HTERT RPE-1 (cell line): Measurements from ENCODE around the gene SNCG.

Experiments
- in situ Hi-C: fragments of 300-500 bp; cut with MboI; formaldehyde crosslinking; loops from 4 replicates; pipeline ENCODE4 v1.14.3; 2020; ENCODE audit warnings: low sequenced_read_pairs

SNCG gene

GRCh38 chr10:86960003-86960862 lies 1.8 kb downstream of the SNCG start:
- in situ Hi-C loops, result no loop called here

GRCh38 chr10:86960863-86961434 lies 2.5 kb downstream of the SNCG start:
- in situ Hi-C loops, result no loop called here

- in situ Hi-C loops, result no loop called here
These were observed 3.2 kb downstream of the SNCG start for GRCh38 chr10:86961481-86962091.

GRCh38 chr10:86962136-86962980 lies 4.0 kb downstream of the SNCG start:
- in situ Hi-C loops, result no loop called here

GRCh38 chr10:86962981-86963310 lies 4.5 kb downstream of the SNCG start:
- in situ Hi-C loops, result no loop called here

- in situ Hi-C loops, result no loop called here
These were observed 5.0 kb downstream of the SNCG start for GRCh38 chr10:86963341-86963919.

- in situ Hi-C loops, result no loop called here
These were observed 5.9 kb downstream of the SNCG start for GRCh38 chr10:86964061-86964846.

GRCh38 chr10:86964847-86965190 lies 6.4 kb downstream of the SNCG start:
- in situ Hi-C loops, result no loop called here

- in situ Hi-C loops, result no loop called here
These were observed 7.7 kb downstream of the SNCG start for GRCh38 chr10:86965986-86966654.

GRCh38 chr10:86967481-86967941 lies 9.1 kb downstream of the SNCG start:
- in situ Hi-C loops, result no loop called here

- in situ Hi-C loops, result no loop called here
These were observed 10.0 kb downstream of the SNCG start, which contains the start of gene ADIRF for GRCh38 chr10:86968271-86968993. Gene ADIRF, plus strand, starts transcription at chr10:86968482. Its CDS starts 63 bp downstream, at chr10:86968545.

- in situ Hi-C loops, result no loop called here
These were observed 10.6 kb downstream of the SNCG start for GRCh38 chr10:86968994-86969355.

GRCh38 chr10:86969421-86970041 lies 11.1 kb downstream of the SNCG start:
- in situ Hi-C loops, result no loop called here

- in situ Hi-C loops, result no loop called here
These were observed 12.0 kb downstream of the SNCG start for GRCh38 chr10:86970162-86970981.

GRCh38 chr10:86970982-86971231 lies 12.5 kb downstream of the SNCG start:
- in situ Hi-C loops, result no loop called here

- in situ Hi-C loops, result no loop called here
These were observed 13.0 kb downstream of the SNCG start for GRCh38 chr10:86971232-86971991.
